Adrenal gland (tissue), 5 donors: Measurements from ENCODE around the gene PLAA.

ENCODE experiments used
- POLR2A ChIP-seq, 2 donors: fragments of 450-650 bp; IDR thresholded peaks; one replicate each; pipeline ENCODE4 v1.6.1; 2017; ENCODE audit warnings: antibody characterized with exemption in 2 of 2, mild to moderate bottlenecking in 2 of 2, moderate library complexity in 1 of 2
- TF ChIP-seq, protein P1 (sequence below), 6 experiments: fragments of 450-650 bp in 4 of 6; fragments of 200-600 bp in 2 of 6; sonication (generic) in 1 of 6; IDR thresholded peaks; 1 replicate in 5 of 6; 2 replicates in 1 of 6; pipeline versions ENCODE4 v1.5.1 to v1.8.0; 2016 to 2021; ENCODE audit warnings: antibody characterized with exemption in 6 of 6, mild to moderate bottlenecking in 2 of 6, moderate library complexity in 1 of 6
- donor health status: DM: no; HTN: no; CAD: no.

- TF ChIP-seq, protein P1, sequence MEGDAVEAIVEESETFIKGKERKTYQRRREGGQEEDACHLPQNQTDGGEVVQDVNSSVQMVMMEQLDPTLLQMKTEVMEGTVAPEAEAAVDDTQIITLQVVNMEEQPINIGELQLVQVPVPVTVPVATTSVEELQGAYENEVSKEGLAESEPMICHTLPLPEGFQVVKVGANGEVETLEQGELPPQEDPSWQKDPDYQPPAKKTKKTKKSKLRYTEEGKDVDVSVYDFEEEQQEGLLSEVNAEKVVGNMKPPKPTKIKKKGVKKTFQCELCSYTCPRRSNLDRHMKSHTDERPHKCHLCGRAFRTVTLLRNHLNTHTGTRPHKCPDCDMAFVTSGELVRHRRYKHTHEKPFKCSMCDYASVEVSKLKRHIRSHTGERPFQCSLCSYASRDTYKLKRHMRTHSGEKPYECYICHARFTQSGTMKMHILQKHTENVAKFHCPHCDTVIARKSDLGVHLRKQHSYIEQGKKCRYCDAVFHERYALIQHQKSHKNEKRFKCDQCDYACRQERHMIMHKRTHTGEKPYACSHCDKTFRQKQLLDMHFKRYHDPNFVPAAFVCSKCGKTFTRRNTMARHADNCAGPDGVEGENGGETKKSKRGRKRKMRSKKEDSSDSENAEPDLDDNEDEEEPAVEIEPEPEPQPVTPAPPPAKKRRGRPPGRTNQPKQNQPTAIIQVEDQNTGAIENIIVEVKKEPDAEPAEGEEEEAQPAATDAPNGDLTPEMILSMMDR (IDR thresholded peaks at IDR 0.05) = no peak
- no peak for TF ChIP-seq POLR2A (IDR thresholded peaks at IDR 0.05)
These were observed 18.0 kb downstream of the PLAA start for GRCh38 chr9:26928902-26929495.
